ENCODE data around the gene GNPDA1.
"Not testable (repeated sequence)": the region's sequence is repeated elsewhere in the genome, so short reads cannot be mapped to it uniquely, and the experiment has no call there.

Gene GNPDA1

GRCh38 chr5:142012792-142013388, at the start of gene GNPDA1:
GNPDA1 (minus strand) TSS chr5:142013027; CDS start chr5:142012035, 992 bp downstream.
- DNase-seq = peak; percentile 88

GRCh38 chr5:142059304-142059940, 46.6 kb upstream of the GNPDA1 start:
- no peak for DNase-seq

DNA sequence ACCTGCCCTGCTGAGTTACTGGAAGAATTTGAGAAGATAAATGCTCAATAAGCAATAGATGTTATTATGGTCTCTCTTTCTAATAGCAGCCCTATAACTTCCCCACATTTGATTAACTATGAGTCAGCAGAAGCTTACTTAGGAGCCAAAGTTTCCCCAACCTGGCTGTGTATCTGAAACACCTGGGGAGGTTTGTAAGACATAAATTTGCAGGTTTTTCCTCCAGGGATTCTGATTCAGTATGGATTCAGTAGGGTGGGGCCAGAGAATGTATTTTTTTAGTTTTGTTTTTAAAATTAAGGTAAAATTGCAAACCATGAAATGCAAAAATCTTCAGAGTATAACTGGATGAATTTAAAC, 44.9 kb upstream of the GNPDA1 start:
- DNase-seq = no peak

- peak; percentile 48 for DNase-seq
These were observed 44.2 kb upstream of the GNPDA1 start for GRCh38 chr5:142056816-142057696.

GRCh38 chr5:142055301-142055700, 42.5 kb upstream of the GNPDA1 start:
- no peak for DNase-seq

GRCh38 chr5:142053426-142054151, 40.8 kb upstream of the GNPDA1 start:
- peak; percentile 24 for DNase-seq

GRCh38 chr5:142052026-142052425, 39.2 kb upstream of the GNPDA1 start:
- not testable (repeated sequence) for DNase-seq

GRCh38 chr5:142048272-142048671, 35.4 kb upstream of the GNPDA1 start:
- no peak for DNase-seq

- no peak for DNase-seq
These were observed 33.4 kb upstream of the GNPDA1 start for GRCh38 chr5:142046191-142046590.

DNA sequence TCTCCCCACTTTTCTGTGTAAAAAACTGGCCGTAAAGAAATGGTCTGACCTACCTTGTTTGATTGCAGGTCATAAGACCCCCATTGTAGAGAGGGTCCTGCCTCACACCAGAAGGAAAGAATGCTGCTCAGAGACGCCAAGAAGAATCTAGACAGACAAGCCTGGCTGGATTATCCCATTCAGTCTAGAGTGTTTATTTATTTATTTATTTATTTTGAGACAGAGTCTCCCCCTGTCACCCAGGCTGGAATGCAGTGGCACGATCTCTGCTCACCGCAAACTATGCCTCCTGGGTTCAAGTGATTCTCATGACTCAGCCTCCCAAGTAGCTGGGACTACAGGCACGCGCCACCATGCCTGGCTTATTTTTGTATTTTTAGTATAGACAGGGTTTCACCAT, 28.1 kb upstream of the GNPDA1 start:
- not testable (repeated sequence) for DNase-seq

GRCh38 chr5:142040285-142040684, 27.5 kb upstream of the GNPDA1 start:
- no peak for DNase-seq

GRCh38 chr5:142038735-142039134, 25.9 kb upstream of the GNPDA1 start:
- DNase-seq = no peak

DNA sequence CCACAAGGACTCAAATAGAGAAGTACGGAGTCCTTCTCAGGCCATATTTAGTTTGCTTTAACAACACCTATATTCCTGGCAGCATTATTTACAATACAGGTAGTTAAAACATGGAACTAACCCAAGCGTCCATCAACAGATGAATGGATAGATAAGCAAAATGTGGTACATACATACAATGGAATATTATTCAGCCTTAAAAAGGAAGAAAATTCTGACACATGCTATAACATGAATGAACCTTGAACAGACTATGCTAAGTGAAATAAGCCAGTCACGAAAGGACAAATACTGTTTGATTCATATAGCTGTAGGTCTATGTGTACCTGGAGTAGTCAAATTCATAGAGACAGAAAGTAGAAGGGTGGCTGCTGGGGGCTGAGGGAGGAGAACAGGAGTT, 24.8 kb upstream of the GNPDA1 start:
- DNase-seq = not testable (repeated sequence)

DNA sequence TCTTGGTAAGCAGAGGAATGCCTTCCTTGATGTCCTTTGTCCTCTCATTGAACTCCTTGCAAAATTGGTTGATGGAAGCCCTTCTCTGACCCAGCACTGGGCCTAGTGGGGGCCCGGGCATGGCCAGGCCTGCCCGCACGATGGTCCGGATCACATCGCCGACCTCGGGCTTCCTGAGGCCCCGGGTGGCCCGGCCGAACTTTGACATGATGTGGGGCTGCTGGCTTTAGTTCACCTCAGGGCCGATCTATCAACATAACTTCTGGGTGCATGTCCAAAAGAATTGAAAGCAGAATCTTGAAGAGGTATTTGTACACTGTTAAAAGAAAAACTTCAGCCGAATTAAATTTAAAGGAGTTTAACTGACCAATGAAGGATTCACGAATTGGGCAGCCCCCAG, 24.1 kb upstream of the GNPDA1 start:
- no peak for DNase-seq

- DNase-seq = no peak
These were observed 22.2 kb upstream of the GNPDA1 start for GRCh38 chr5:142034994-142035393.

DNA sequence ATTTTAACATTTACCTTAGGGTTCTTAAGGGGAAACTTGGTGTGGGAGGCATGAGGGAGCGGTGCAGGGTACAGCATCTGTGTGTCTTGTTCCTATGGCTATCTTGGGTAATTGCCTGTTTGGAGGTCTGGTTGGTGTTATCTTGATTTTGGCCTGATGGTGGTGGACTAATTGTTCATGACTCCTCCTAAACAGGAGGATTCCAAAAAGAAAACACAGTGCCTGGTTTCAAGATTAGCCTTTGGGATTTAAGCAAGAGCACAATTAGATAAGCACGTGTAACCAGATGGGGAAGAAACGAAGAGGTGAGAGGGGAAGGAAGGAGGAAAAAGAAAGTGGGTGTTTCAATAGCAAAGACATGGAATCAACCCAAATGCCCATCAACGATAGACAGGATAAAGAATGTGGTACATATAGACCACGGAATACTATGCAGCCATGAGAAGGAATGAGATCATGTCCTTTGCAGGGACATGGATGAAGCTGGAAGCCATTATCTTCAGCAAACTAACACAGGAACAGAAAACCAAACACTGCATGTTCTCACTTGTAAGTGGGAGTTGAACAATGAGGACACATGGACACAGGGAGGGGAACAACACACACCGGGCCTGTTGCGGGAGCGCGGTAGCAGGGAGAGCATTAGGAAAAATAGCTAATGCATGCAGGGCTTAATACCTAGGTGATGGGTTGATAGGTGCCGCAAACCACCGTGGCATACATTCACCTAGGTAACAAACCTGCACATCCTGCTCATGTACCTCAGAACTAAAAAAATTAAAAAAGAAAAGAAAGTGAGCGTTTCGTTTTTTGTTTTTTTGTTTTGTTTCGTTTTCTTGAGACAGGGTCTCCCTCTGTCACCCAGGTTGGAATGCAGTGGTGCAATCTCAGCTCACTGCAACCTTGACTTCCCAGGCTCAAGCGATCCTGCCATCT, 21.1 kb upstream of the GNPDA1 start:
- not testable (repeated sequence) for DNase-seq

GRCh38 chr5:142032747-142033631, 20.2 kb upstream of the GNPDA1 start:
- DNase-seq = no peak

- no peak for DNase-seq
These were observed 19.3 kb upstream of the GNPDA1 start for GRCh38 chr5:142032150-142032549.

DNA sequence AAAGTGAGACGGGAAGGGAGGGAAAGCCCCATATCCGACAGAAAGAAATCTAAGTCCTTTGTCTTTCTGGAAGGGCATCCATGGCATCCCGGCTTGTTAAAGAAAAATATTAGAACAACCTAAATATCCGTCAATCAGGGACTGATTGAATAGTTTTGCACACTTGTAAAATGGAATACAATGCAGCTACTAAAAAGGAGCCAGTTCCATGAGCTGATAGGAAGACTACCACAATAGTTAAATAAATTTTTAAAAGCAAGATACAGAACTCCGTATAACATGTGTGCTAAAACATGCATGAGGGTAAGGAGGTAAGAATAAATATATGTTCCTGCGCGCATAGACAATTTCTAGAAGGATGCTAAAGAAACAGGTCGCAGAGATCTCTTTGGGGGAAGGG, 12.8 kb upstream of the GNPDA1 start:
- DNase-seq = no peak

GRCh38 chr5:142024771-142025304, 12.0 kb upstream of the GNPDA1 start:
- DNase-seq = peak; percentile 93

DNA sequence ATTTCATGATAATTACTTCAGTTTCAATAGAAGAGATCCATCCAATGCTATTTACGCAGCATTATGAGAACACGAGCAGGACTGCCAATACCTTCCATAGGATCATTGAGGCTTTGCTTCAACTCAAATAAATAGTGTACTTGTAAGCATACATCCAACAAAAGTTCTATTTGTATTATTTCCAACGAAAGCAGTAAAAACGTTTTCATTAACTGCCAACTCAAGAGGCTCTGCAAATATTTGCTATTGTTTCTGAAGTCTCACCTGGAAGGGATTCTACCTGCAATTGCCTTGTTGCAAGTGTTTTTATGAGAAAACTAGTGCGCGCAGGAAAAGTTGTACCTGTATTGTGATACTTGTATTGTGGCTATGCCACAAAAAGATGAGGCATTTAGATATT, 11.0 kb upstream of the GNPDA1 start:
- no peak for DNase-seq
